ENCODE measurements around the gene SH3D21.

SH3D21 gene

GRCh38 chr1:36339215-36339614 is 33.0 kb downstream of the SH3D21 start:
- no peak for DNase-seq

DNA sequence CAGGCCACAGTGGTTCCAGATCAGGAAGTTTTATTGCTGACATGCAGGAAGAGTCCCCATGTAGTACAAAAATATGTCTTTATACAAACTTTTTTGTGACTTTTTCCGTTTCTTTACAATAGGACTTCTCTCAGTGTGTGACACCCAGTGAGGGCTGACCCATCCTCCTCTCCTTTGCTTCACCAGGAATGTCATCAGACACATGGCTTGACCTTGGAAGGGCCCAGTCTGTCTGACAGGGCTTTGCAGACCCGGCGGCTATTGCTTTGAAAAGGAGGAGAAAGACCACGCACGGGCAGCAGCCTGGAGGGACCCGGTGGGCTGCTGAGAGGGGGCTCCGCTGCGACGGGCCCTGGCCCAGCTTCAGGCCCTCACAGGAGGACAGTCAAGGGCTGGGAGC is 33.4 kb downstream of the SH3D21 start:
- no peak for DNase-seq

GRCh38 chr1:36341626-36342320 is 35.6 kb downstream of the SH3D21 start:
- DNase-seq, result no peak

DNA sequence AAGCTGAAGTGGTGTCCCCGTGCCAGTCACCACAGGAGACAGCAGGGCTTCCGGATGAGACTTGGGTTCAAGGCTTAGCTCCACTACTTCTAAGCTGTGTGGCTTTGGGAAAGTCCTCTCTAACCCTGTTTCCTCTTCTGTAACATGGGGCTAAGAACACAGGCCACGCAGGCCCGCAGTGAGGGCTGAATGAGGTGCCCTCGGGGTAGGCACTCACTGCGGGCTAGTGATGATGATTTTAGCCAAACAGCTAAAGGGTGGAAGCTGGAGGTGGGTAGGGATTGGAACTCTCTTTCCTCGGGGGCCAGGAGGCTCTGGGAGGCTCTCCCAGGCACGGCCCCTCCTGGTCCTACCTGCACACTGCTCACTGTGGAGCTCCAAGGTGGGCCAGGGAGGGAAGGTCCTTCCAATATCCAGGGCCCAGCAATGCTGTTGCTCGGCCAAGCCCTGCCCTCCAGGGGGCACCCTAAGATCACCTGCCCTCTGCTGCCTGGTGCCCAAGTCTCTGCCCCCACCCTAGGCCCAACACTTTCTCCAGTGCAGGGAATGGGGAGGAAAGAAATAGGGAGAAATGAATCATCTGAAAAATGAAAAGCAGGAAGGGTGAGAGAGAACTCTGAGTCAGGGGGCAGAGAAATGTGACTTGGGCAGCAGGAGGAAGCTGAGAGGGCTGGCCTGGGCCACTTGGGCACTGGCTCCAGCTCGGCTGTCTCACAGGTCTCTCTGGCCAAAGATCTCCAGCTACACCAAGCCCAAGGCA is 36.4 kb downstream of the SH3D21 start:
- DNase-seq, result no peak

- DNase-seq, result no peak
Measured at GRCh38 chr1:36343651-36344394, 37.7 kb downstream of the SH3D21 start.

GRCh38 chr1:36344395-36344680 is 38.2 kb downstream of the SH3D21 start:
- no peak for DNase-seq

- DNase-seq, result no peak
Measured at GRCh38 chr1:36345353-36345752, 39.2 kb downstream of the SH3D21 start.

GRCh38 chr1:36346741-36347370 is 40.7 kb downstream of the SH3D21 start:
- no peak for DNase-seq

- no peak for DNase-seq
Measured at GRCh38 chr1:36349241-36349671, 43.1 kb downstream of the SH3D21 start.

- DNase-seq, result no peak
Measured at GRCh38 chr1:36349839-36350238, 43.7 kb downstream of the SH3D21 start.

DNA sequence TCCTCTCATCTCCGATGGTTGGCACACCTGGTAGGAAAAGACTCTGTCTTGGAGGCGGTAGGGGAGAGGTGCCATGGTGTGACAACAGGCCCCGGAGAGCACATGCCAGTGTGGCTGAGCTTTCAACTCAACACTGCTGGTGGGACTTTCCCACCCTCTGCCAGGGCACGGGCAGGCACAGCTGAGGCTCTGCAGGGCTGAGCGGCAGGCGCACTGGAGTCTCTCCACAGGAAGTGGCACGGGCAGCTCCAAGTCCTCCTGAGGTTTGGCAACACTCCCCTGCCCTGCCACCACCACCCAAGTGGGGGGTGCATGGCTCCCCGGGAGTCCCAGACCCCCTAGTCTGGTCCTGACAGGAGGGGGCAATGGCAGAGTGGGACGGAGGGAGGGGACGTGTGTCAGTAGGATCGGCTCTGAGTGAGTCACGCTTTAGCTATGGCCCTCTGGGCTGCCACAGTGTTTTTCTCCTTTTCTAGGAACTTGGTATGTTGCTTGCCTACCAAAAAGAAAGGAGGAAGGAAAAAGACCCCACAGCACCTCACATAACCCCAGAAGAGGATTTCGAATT is 44.6 kb downstream of the SH3D21 start:
- no peak for DNase-seq

- DNase-seq, result no peak
Measured at GRCh38 chr1:36351227-36351977, 45.2 kb downstream of the SH3D21 start.

GRCh38 chr1:36352125-36352909 is 46.1 kb downstream of the SH3D21 start:
- DNase-seq, result no peak

DNA sequence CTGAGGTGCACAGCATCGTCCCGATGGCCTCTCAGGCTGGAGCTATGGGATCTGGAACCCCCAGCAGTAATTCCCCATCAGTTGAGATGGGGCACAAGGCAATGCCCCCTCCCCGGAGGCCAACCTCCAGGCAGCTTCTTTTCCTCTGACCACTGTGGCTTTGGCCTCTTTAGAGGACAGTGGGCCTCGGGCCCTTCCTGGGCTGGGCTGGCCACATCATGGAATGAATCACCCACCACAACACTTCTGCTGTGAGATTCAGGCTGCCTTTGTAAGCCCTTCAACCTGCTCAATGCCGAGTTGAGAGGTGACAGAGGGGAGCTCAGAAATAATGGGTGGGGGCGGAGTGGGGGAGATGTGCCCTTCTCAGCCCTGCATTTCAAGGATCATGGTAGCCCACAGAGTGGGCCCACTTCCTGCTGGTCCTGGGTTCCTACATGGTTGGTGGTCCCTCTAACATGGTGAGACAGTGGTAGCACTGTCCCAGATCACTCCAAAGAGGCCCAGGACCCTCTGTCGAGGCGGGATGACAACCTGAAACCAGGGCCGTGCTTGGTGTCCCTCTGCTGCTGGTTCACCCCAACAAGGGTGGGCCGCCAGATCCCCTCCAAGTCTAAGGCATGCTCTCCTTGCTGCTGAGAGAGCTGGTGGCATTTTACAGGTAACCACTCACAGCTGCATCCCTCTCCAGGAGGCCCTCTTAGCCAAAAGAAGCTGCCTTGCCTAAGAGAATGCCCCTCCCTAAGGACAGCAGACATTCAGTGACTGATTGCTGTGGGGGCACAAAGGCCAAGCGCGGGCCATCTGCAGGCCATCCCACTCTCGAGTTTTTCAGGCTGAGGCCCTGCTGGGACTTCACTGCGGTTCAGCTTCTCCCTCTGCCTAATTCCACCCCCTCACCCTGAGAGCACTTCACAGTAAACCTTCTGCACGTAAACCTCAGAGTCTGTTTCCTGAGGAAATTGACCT is 47.0 kb downstream of the SH3D21 start:
- DNase-seq, result no peak

DNA sequence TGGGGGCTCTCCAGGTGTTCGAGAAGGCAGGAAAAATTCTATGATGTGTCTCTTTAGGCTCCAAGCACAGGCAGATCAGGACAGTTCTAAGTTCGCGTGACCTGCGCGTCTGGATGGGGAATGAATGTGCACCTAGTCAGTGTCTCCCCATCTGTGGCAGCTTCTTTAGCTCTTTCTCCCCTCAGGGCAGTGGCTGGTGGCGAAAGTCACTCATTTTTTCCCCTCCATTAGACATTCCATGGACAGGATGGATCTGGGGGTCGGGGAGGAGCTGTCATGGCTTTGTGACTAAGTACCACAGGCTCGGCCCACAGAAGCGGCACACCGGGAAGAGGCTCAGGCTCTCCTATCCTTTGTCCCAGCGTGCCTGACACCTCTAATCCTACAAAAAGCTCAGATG is 48.3 kb downstream of the SH3D21 start:
- no peak for DNase-seq

DNA sequence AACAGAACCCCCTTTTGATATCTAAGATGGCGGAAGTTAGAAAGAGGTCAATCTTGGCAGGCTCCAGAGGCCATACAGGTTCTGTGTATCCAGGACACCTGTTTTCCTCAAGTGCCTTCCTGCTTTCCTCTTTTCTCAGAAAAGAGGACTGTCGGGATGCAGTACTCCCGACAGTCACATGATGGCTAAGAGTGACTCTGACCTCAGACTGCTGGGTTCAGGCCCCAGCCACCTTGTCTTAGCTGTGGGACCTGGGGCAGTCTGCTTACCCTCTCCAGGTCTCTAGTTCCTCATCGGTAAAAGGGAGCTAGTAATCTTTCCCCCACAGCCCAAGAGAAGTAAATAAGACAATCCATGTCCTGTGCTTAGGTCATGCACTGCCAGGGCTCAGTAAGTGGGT is 49.6 kb downstream of the SH3D21 start:
- DNase-seq, result no peak

DNA sequence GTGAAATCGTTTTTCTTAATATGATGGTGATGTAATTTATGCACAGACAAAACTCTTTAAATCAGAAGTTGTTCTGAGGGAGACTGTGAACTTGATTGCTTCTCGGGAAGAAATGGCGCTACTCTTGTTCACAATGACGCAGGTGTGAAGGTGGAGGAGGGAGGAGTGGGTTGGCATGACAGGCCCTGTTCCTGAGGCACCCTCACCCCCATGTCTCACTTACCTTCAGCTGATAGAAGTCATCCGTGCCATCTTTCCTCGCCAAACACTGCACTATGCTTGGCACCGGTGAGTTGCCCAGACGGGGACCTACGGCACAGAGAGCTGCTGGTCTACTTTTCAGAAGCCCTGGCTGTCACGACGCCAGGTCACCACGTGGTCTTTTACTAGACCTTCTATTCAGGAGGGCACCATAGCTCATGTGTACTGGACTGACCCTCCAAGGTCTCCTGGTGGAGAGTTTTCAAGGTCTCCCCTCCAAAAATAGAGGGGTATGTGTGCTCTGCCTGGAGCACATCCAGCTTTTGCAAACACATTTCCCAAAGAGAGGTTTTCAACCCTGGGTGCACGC is 52.4 kb downstream of the SH3D21 start:
- no peak for DNase-seq

DNA sequence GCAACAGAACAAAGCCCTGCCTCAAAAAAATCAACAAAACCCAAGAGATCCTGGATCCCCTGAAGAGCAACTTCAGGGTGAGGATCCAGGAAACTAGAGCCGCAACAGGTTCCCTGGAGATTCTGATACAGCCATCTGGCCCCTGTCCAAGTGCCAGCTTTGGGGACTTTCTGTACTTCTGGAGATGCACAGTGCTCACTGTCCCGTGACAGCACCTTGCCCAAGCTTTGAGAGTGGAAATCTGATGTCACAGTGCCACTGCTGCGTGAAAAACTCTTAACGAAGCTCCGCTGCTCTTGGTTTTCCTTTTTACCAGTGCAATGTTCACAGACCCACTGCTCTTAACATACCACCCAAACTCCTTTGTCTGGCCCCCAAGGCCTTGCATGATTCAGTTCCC is 53.2 kb downstream of the SH3D21 start:
- no peak for DNase-seq

DNA sequence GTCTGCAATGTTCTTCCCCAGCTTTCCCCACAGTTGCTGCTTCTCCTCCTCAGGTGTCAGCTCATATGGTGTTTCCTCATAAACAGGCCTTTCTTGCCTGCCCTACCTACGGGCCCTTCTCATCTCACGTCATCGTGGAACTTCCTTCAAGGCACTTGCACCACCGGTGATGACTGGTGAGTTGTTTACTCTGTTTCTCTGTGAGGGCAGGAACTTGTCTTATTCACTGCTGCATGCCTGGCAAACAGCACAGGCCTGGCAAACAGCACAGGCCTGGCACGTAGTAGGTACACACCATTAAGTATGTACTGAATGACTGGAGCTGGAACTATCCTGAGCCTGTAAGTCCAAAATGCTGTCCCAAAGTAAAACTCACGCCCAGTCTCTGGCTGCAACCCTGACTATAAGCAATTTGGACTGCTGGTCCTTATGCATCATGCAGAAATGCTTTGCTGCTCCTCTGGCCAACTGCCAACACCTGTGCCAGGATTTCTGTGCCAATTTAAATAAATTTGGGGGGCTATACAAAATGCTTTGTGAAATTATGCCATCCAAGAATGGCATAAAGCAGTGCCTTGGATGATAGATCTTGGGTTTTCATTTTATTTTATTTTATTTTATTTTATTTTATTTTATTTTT is 53.9 kb downstream of the SH3D21 start:
- DNase-seq, result no peak

DNA sequence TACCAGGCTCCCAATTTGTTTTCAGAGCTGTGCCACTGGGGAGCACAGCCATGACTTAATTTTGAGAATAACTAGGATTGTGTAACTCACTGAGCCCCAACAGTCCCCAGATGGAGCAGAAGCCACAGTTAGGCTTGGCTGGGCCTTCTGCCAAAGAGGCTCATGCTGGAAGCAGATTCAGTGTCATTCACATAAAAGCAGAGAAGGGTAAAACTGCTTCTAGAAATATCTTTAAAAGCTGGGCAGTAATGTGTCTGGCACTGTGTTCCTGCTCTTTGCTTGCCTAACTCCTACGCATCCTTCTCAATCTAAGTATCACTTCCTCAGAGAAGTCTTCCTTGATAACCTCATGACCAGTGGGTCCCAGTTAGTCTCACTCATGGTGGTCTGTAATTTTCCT is 59.2 kb downstream of the SH3D21 start:
- no peak for DNase-seq
